H1 (cell line): ENCODE data around the gene DLST. TPM values are rescaled to one million over a fixed set of nuclear protein-coding genes. Genes with fewer than 3 reads are reported as not detected.

Experiments used
- CTCF ChIA-PET: fragments of 300-600 bp; sonication (Branson Sonifier 250); formaldehyde crosslinking; loops from one replicate; lab custom pipeline; 2021; ENCODE audit not compliant: partially characterized antibody; lab: Charles Lee
- POLR2A ChIA-PET: fragments of 300-600 bp; sonication (Branson Sonifier 250); formaldehyde crosslinking; loops from one replicate; lab custom pipeline; 2021; ENCODE audit warnings: inconsistent platforms; ENCODE audit not compliant: partially characterized antibody; lab: Charles Lee
- DNase-seq, 2 experiments: peaks; one replicate each; pipeline versions ENCODE4 v3.0.0 to v3.0.0-alpha.2; 2010 to 2022; ENCODE audit warnings: low spot score in 2 of 2, low read depth in 1 of 2, mixed read lengths in 1 of 2
- FAIRE-seq: peaks from 2 replicates; lab custom pipeline; 2011; peaks lifted over from hg19 to GRCh38; lab: Jason Lieb, UNC
- H2AFZ ChIP-seq: 2 replicates; pipeline ENCODE4 v1.8.1; 2012; ENCODE audit warnings: low read length, inconsistent platforms
- H2AK5ac ChIP-seq: 2 replicates; pipeline ENCODE4 v1.6.1; 2013; ENCODE audit warnings: low read depth, low read length
- H2BK120ac ChIP-seq: replicated peaks from 2 replicates; pipeline ENCODE3; 2013; ENCODE audit warnings: low read depth, low read length, inconsistent platforms
- H2BK12ac ChIP-seq: 2 replicates; pipeline ENCODE4 v1.6.1; 2013; ENCODE audit warnings: low read depth, low read length
- H2BK15ac ChIP-seq: 2 replicates; pipeline ENCODE4 v1.6.1; 2013; ENCODE audit warnings: low read length
- H2BK20ac ChIP-seq: 2 replicates; pipeline ENCODE4 v1.6.1; 2013; ENCODE audit warnings: low read length
- H2BK5ac ChIP-seq: 2 replicates; pipeline ENCODE4 v1.6.1; 2013; ENCODE audit warnings: low read depth, low read length
- H3K14ac ChIP-seq: 2 replicates; pipeline ENCODE4 v1.6.1; 2013; ENCODE audit warnings: inconsistent platforms; ENCODE audit not compliant: insufficient read length
- H3K18ac ChIP-seq: 2 replicates; pipeline ENCODE4 v1.6.1; 2013; ENCODE audit warnings: low read length; ENCODE audit errors: extremely low read depth
- H3K23ac ChIP-seq: 2 replicates; pipeline ENCODE4 v1.6.1; 2013; ENCODE audit warnings: inconsistent platforms; ENCODE audit not compliant: insufficient read length
- H3K23me2 ChIP-seq: 2 replicates; pipeline ENCODE4 v1.6.1; 2013; ENCODE audit warnings: low read depth, low read length
- H3K27ac ChIP-seq: 2 replicates; pipeline ENCODE4 v1.6.1; 2011; ENCODE audit warnings: low read depth, low read length, inconsistent platforms
- H3K27me3 ChIP-seq, 4 experiments: replicated peaks in 1 of 4; 1 replicate in 1 of 4; 2 replicates in 3 of 4; pipeline versions ENCODE4 v1.6.1 to v1.8.1; 2011 to 2013; ENCODE audit warnings: low read length in 3 of 4, mild to moderate bottlenecking in 3 of 4, inconsistent platforms in 2 of 4, mixed read lengths in 2 of 4, moderate library complexity in 1 of 4; ENCODE audit not compliant: control insufficient read depth in 3 of 4, insufficient read depth in 3 of 4; ENCODE audit errors: extremely low read depth in 1 of 4
- H3K36me3 ChIP-seq, 4 experiments: 2 replicates each; pipeline versions ENCODE4 v1.6.1 to v1.8.1; 2011 to 2013; ENCODE audit warnings: mild to moderate bottlenecking in 4 of 4, low read length in 3 of 4, moderate library complexity in 2 of 4, control low read depth in 1 of 4, inconsistent platforms in 1 of 4; ENCODE audit not compliant: insufficient read depth in 4 of 4, control insufficient read depth in 2 of 4
- H3K4ac ChIP-seq: replicated peaks from 2 replicates; pipeline ENCODE3; 2013; ENCODE audit warnings: low read length, low read depth, mixed read lengths, inconsistent platforms; ENCODE audit not compliant: insufficient read length
- H3K4me1 ChIP-seq, 4 experiments: replicated peaks in 1 of 4; 1 replicate in 1 of 4; 2 replicates in 3 of 4; pipeline versions ENCODE4 v1.6.1 to v1.8.1; 2011 to 2013; ENCODE audit warnings: low read length in 3 of 4, inconsistent platforms in 2 of 4, mixed read lengths in 1 of 4; ENCODE audit not compliant: insufficient read depth in 4 of 4, control insufficient read depth in 3 of 4
- H3K4me2 ChIP-seq, 2 experiments: 2 replicates each; pipeline versions ENCODE4 v1.6.1 to v1.8.1; 2011 to 2013; ENCODE audit warnings: low read depth in 2 of 2, low read length in 2 of 2, control low read depth in 1 of 2, inconsistent platforms in 1 of 2, mild to moderate bottlenecking in 1 of 2; ENCODE audit not compliant: insufficient read depth in 1 of 2
- H3K4me3 ChIP-seq, 4 experiments: fragments of 200-600, 300-600 bp in 1 of 4; sonication (generic), shearing (Covaris generic), sonication (Bioruptor Twin) in 1 of 4; 2 replicates each; pipeline versions ENCODE4 v1.5.1 to v1.8.1; 2011 to 2016; ENCODE audit warnings: low read length in 4 of 4, low read depth in 3 of 4, control low read depth in 2 of 4, inconsistent platforms in 2 of 4, mild to moderate bottlenecking in 2 of 4, mixed read lengths in 1 of 4, moderate library complexity in 1 of 4; ENCODE audit not compliant: insufficient read depth in 2 of 4; ENCODE audit errors: extremely low read depth in 1 of 4
- H3K56ac ChIP-seq: replicated peaks from 2 replicates; pipeline ENCODE3; 2013; ENCODE audit warnings: low read depth, mild to moderate bottlenecking, mixed read lengths, low read length, inconsistent platforms; ENCODE audit not compliant: insufficient read length
- H3K79me1 ChIP-seq: 2 replicates; pipeline ENCODE4 v1.6.1; 2013; ENCODE audit warnings: low read depth, low read length, control low read depth
- H3K79me2 ChIP-seq, 2 experiments: 2 replicates each; pipeline versions ENCODE4 v1.6.1 to v1.8.1; 2012 to 2013; ENCODE audit warnings: low read length in 2 of 2, mild to moderate bottlenecking in 2 of 2, inconsistent platforms in 1 of 2; ENCODE audit not compliant: insufficient read depth in 2 of 2, control insufficient read depth in 1 of 2
- H3K9ac ChIP-seq, 4 experiments: replicated peaks in 1 of 4; 1 replicate in 1 of 4; 2 replicates in 3 of 4; pipeline versions ENCODE4 v1.6.1 to v1.8.1; 2011 to 2013; ENCODE audit warnings: low read depth in 3 of 4, low read length in 3 of 4, control low read depth in 2 of 4, mild to moderate bottlenecking in 2 of 4, moderate library complexity in 2 of 4, inconsistent platforms in 1 of 4; ENCODE audit errors: extremely low read depth in 1 of 4
- H3K9me3 ChIP-seq, 2 experiments: 2 replicates each; pipeline versions ENCODE4 v1.6.1 to v1.8.1; 2012 to 2013; ENCODE audit warnings: mild to moderate bottlenecking in 2 of 2, moderate library complexity in 2 of 2, control low read depth in 1 of 2, inconsistent platforms in 1 of 2, low read depth in 1 of 2, low read length in 1 of 2, mixed read lengths in 1 of 2; ENCODE audit not compliant: insufficient read depth in 2 of 2
- H4K20me1 ChIP-seq, 2 experiments: replicated peaks in 1 of 2; 2 replicates each; pipeline versions ENCODE3 to v1.8.1; 2011 to 2013; ENCODE audit warnings: inconsistent platforms in 2 of 2, low read length in 2 of 2, mild to moderate bottlenecking in 1 of 2; ENCODE audit not compliant: insufficient read depth in 2 of 2, control insufficient read depth in 1 of 2
- H4K5ac ChIP-seq: 2 replicates; pipeline ENCODE4 v1.6.1; 2013; ENCODE audit warnings: low read length, low read depth, mixed read lengths, inconsistent platforms; ENCODE audit not compliant: insufficient read length
- H4K8ac ChIP-seq: 2 replicates; pipeline ENCODE4 v1.8.0; 2013; ENCODE audit warnings: mild to moderate bottlenecking, moderate library complexity, low read length, inconsistent platforms; ENCODE audit not compliant: insufficient read depth; ENCODE audit errors: extremely low read depth
- H4K91ac ChIP-seq: replicated peaks from 2 replicates; pipeline ENCODE3; 2013; ENCODE audit warnings: low read length, mixed read lengths, inconsistent platforms; ENCODE audit not compliant: insufficient read length
- ASH2L ChIP-seq: fragments of 200-600, 300-600 bp; sonication (generic); IDR thresholded peaks from one replicate; pipeline ENCODE4 v1.7.1; 2017; ENCODE audit warnings: low read length
- BRCA1 ChIP-seq: IDR thresholded peaks from 2 replicates; pipeline ENCODE4 v1.6.1; 2012; ENCODE audit warnings: low read depth, low read length, improper control_type of control experiment
- EP300 ChIP-seq, 2 experiments: IDR thresholded peaks; 1 replicate in 1 of 2; 2 replicates in 1 of 2; pipeline ENCODE4 v1.6.1; 2011 to 2012; ENCODE audit warnings: low read depth in 2 of 2, low read length in 2 of 2, mild to moderate bottlenecking in 2 of 2, borderline replicate concordance in 1 of 2, inconsistent platforms in 1 of 2, moderate library complexity in 1 of 2
- MAFK ChIP-seq: IDR thresholded peaks from 2 replicates; pipeline ENCODE4 v1.6.1; 2012; ENCODE audit warnings: low read depth, mild to moderate bottlenecking, improper control_type of control experiment, low read length
- NRF1 ChIP-seq: IDR thresholded peaks from 2 replicates; pipeline ENCODE4 v1.6.1; 2011; ENCODE audit warnings: mild to moderate bottlenecking, low read depth, low read length, improper control_type of control experiment
- POU5F1 ChIP-seq: IDR thresholded peaks from 2 replicates; pipeline ENCODE4 v1.6.1; 2011; ENCODE audit warnings: low read depth, mild to moderate bottlenecking, low read length, moderate library complexity
- RBBP5 ChIP-seq: IDR thresholded peaks from 2 replicates; pipeline ENCODE4 v1.7.1; 2012; ENCODE audit warnings: low read depth, mild to moderate bottlenecking, inconsistent platforms, low read length, moderate library complexity, borderline replicate concordance
- SP1 ChIP-seq: IDR thresholded peaks from 2 replicates; pipeline ENCODE4 v1.6.1; 2011; ENCODE audit warnings: low read depth, low read length
- YY1 ChIP-seq: IDR thresholded peaks from 2 replicates; pipeline ENCODE4 v1.6.1; 2011; ENCODE audit warnings: low read depth, mild to moderate bottlenecking, low read length
- WGBS, 2 experiments: shearing (Covaris generic) in 1 of 2; methylation state at CpG; one replicate each; pipeline versions ENCODE4 v1.1.6 to v1.1.7; 2013 to 2015; ENCODE audit warnings: low lambda C conversion rate in 2 of 2, mixed read lengths in 2 of 2, inconsistent platforms in 1 of 2, low coverage in 1 of 2, missing lambda C conversion rate in 1 of 2; ENCODE audit not compliant: insufficient replicate concordance in 2 of 2, insufficient coverage in 1 of 2, insufficient read length in 1 of 2; ENCODE audit errors: extremely low coverage in 1 of 2, missing lambda C conversion rate in 1 of 2; 5-methylcytosine and 5-hydroxymethylcytosine counted together
- polyA plus RNA-seq, 7 experiments: library from polyadenylated mRNA; depleted of rRNA in 3 of 7; stranded (reverse) in 5 of 7; unstranded in 2 of 7; fragments of >200 nt in 5 of 7; fragments of 200-250 nt in 2 of 7; gene quantifications; 1 replicate in 5 of 7; 2 replicates in 1 of 7; 4 replicates in 1 of 7; pipeline versions ENCODE4 v1.2.1 to v1.2.3, GENCODE V29; 2011 to 2013; ENCODE audit warnings: missing spikeins in 2 of 7, mixed read lengths in 2 of 7
- total RNA-seq: library from RNA; stranded (reverse); fragmentation: NEBNext Ultra II Directional; extraction: Animal tissue kit (Norgen Biotek cat#: 25700); gene quantifications from 2 replicates; pipeline ENCODE4 v1.2.1, GENCODE V29; 2021
- TF ChIP-seq, protein P1 (sequence below): IDR thresholded peaks from 2 replicates; pipeline ENCODE4 v1.6.1; 2012; ENCODE audit warnings: low read length, inconsistent platforms
- TF ChIP-seq, protein P2 (sequence below): IDR thresholded peaks from 2 replicates; pipeline ENCODE4 v1.6.1; 2011; ENCODE audit warnings: low read depth, mild to moderate bottlenecking, low read length; ENCODE audit not compliant: insufficient read depth

The DLST gene
- total and polyA plus RNA-seq, 2 of the 8 experiments (the other 6 are each of a cell fraction or from before 2014, with no cell fraction given), result 96.5 to 117 TPM

DNA sequence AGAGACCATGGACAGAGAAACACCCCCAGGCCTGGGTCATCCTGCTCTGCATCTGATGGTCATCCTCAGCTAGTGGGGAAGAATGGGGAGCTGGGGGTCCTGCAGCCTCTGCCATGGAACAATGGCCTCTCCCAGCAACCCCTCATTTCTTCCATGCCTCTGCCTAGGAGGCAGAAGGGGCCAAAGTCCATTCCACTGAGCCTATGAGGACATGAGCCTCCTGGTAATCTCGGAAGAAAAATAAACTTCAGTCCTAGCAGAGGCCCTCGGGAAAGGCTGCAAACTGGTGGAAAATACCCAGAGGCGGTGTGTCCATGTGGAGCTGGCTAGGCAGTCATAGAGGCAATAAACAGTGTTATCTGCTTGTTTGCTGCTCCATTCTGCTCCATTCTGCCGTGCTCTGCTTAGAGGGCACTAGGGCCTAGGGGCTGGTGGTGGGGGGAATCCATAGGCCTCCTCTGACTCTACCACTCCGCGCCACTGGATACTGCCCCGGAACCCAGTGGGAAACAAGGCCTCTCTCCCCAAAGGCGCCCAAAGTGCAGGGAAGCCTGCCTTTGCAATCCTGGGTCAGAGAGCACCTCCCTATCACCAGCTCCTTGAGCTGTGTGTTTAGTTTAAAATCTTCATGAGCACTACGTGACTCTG lies 69.2 kb downstream of the DLST start:
- Histone ChIP-seq H3K36me3 (no peaks in the 10 kb centered on the region), H2BK20ac (no peak overlapping the region), H2AFZ (no peak overlapping the region), H3K4ac (no peak overlapping the region), H3K4me3 (no peak overlapping the region), H2BK120ac (no peak overlapping the region), H3K23ac (no peak overlapping the region), H2BK5ac (no peak overlapping the region), H2AK5ac (no peak overlapping the region), H3K23me2 (peaks cover 10% of the 10 kb centered on the region), H2BK12ac (no peak overlapping the region), H3K79me1 (no peaks in the 10 kb centered on the region), H2BK15ac (no peak overlapping the region), H4K91ac (no peak overlapping the region), H3K4me1 (peaks cover 0 to 27% (median 11%) of the 10 kb centered on the region in 4 experiments; a peak in 6 of 7 replicates), H3K79me2 (no peaks in the 10 kb centered on the region), H3K9ac (no peak overlapping the region), H3K9me3 (no peaks in the 10 kb centered on the region), H4K20me1 (no peaks in the 10 kb centered on the region), H4K5ac (no peak overlapping the region), H3K27ac (no peak overlapping the region), H4K8ac (no peak overlapping the region), H3K14ac (no peak overlapping the region), H3K56ac (no peak overlapping the region), H3K18ac (no peak overlapping the region), H3K27me3 (peaks cover 0 to 11% (median 8%) of the 10 kb centered on the region in 4 experiments; a peak in 5 of 7 replicates), H3K4me2 (no peak overlapping the region)
- ChIA-PET CTCF (interaction anchor here (0.6 to 5.3 kb wide), 5 partner anchors 17 to 156 kb away, joined by 3 to 33 read pairs (median 6); partner anchors contain the start of gene EIF2B2), POLR2A (interaction anchor here (0.6 to 1.6 kb wide), 2 partner anchors 29 to 76 kb away, joined by 4 read pairs; partner anchors contain the start of gene RPS6KL1)
- 93% methylated on average over 7 of the region's 9 CpGs; no CpG with 5 or more reads in 1 of the 2 experiments for WGBS, 2 experiments
- no peak for FAIRE-seq
- DNase-seq, result no peak
- TF ChIP-seq, protein P1, sequence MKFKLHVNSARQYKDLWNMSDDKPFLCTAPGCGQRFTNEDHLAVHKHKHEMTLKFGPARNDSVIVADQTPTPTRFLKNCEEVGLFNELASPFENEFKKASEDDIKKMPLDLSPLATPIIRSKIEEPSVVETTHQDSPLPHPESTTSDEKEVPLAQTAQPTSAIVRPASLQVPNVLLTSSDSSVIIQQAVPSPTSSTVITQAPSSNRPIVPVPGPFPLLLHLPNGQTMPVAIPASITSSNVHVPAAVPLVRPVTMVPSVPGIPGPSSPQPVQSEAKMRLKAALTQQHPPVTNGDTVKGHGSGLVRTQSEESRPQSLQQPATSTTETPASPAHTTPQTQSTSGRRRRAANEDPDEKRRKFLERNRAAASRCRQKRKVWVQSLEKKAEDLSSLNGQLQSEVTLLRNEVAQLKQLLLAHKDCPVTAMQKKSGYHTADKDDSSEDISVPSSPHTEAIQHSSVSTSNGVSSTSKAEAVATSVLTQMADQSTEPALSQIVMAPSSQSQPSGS, result no peak
- TF ChIP-seq MAFK (no peak), EP300 (IDR thresholded peaks at IDR 0.05; ENCODE audit: borderline replicate concordance in 1 of 2, low read depth in 2 of 2, low read length in 2 of 2) (no peak), ASH2L (no peak), BRCA1 (no peak), SP1 (no peak), RBBP5 (no peak), NRF1 (no peak), POU5F1 (no peak), YY1 (no peak)
- TF ChIP-seq, protein P2, sequence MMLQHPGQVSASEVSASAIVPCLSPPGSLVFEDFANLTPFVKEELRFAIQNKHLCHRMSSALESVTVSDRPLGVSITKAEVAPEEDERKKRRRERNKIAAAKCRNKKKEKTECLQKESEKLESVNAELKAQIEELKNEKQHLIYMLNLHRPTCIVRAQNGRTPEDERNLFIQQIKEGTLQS, result no peak
